ENCODE measurements around the gene RBSN. TPM values are rescaled to one million over a fixed set of nuclear protein-coding genes. Genes with fewer than 3 reads are reported as not detected.

The RBSN gene
- total RNA-seq, 4 donors from 2014 or later = 26.8 to 42.6 (median 28.6) TPM

GRCh38 chr3:15122398-15122797, 23.4 kb upstream of the RBSN start:
- intact Hi-C loops (cut with DNase I; ENCODE audit: low total_unique reads) = no loop called here
- no peak for ATAC-seq
- in situ Hi-C loops (cut with MboI; ENCODE audit: low sequenced_read_pairs in 4 of 4) = loop anchor here in 1 of 4 donors (25.0 kb wide), 1 partner anchor 290 kb away; no protein-coding TSS in a partner anchor

GRCh38 chr3:15121936-15122335, 23.0 kb upstream of the RBSN start:
- Histone ChIP-seq H3K27me3 (peaks cover 0 to 5% (median 4%) of the 10 kb centered on the region in 3 donors), H3K4me3 (no peak overlapping the region), H3K4me1 (no peaks in the 10 kb centered on the region), H3K9me3 (no peaks in the 10 kb centered on the region), H3K27ac (no peak overlapping the region), H3K36me3 (no peaks in the 10 kb centered on the region)
- intact Hi-C loops (cut with DNase I; ENCODE audit: low total_unique reads) (no loop called here), in situ Hi-C loops (cut with MboI; ENCODE audit: low sequenced_read_pairs in 4 of 4) (loop anchor here in 1 of 4 donors (25.0 kb wide), 1 partner anchor 290 kb away; no protein-coding TSS in a partner anchor)
- no peak for ATAC-seq
- TF ChIP-seq CTCF (IDR thresholded peaks at IDR 0.05 in 4 of 5, conservative IDR thresholded peaks at IDR 0.05 in 1 of 5) = no peak
- no peak for TF ChIP-seq POLR2A (IDR thresholded peaks at IDR 0.05)
- DNase-seq = no peak

More at GRCh38 chr3:15122398-15122797, 23.4 kb upstream of the RBSN start:
- Histone ChIP-seq H3K4me1 (no peaks in the 10 kb centered on the region), H3K36me3 (no peaks in the 10 kb centered on the region), H3K9me3 (no peaks in the 10 kb centered on the region), H3K27ac (no peak overlapping the region), H3K27me3 (peaks cover 0 to 5% (median 4%) of the 10 kb centered on the region in 3 donors), H3K4me3 (no peak overlapping the region)
- TF ChIP-seq CTCF (IDR thresholded peaks at IDR 0.05 in 4 of 5, conservative IDR thresholded peaks at IDR 0.05 in 1 of 5) (no peak), POLR2A (IDR thresholded peaks at IDR 0.05) (no peak)
- DNase-seq = no peak

- no peaks in the 10 kb centered on the region for H3K4me1 ChIP-seq
- in situ Hi-C loops (cut with MboI; ENCODE audit: low sequenced_read_pairs in 4 of 4) = loop anchor here in 1 of 4 donors (25.0 kb wide), 1 partner anchor 291 kb away; no protein-coding TSS in a partner anchor
- TF ChIP-seq CTCF (IDR thresholded peaks at IDR 0.05 in 4 of 5, conservative IDR thresholded peaks at IDR 0.05 in 1 of 5) (no peak), POLR2A (IDR thresholded peaks at IDR 0.05) (no peak)
Measured at GRCh38 chr3:15120986-15121385, 22.0 kb upstream of the RBSN start.

GRCh38 chr3:15117011-15117410, 18.1 kb upstream of the RBSN start:
- Histone ChIP-seq H3K36me3 (no peaks in the 10 kb centered on the region), H3K4me3 (no peak overlapping the region), H3K4me1 (peaks cover 4 to 8% of the 10 kb centered on the region in 2 donors), H3K27ac (no peak overlapping the region), H3K27me3 (peaks cover 0 to 5% (median 4%) of the 10 kb centered on the region in 3 donors), H3K9me3 (no peaks in the 10 kb centered on the region)
- ATAC-seq = no peak
- intact Hi-C loops (cut with DNase I; ENCODE audit: low total_unique reads) (loop anchor here (10.0 kb wide), 1 partner anchor 438 kb away; no protein-coding TSS in a partner anchor), in situ Hi-C loops (cut with MboI; ENCODE audit: low sequenced_read_pairs in 4 of 4) (loop anchor here in 2 of 4 donors (10.0 to 25.0 kb wide), 2 partner anchors 288 to 295 kb away; no protein-coding TSS in a partner anchor)
- TF ChIP-seq CTCF (IDR thresholded peaks at IDR 0.05 in 4 of 5, conservative IDR thresholded peaks at IDR 0.05 in 1 of 5) (no peak), POLR2A (IDR thresholded peaks at IDR 0.05) (no peak)
- DNase-seq = no peak

More at GRCh38 chr3:15120986-15121385, 22.0 kb upstream of the RBSN start:
- Histone ChIP-seq H3K36me3 (no peaks in the 10 kb centered on the region), H3K9me3 (no peaks in the 10 kb centered on the region), H3K27me3 (peaks cover 0 to 5% (median 4%) of the 10 kb centered on the region in 3 donors), H3K4me3 (no peak overlapping the region), H3K27ac (no peak overlapping the region)
- DNase-seq (no peak), ATAC-seq (no peak)
- intact Hi-C loops (cut with DNase I; ENCODE audit: low total_unique reads) = no loop called here
